ENCODE data around the gene KCNA2. TPM values are rescaled to one million over a fixed set of nuclear protein-coding genes. Genes with fewer than 3 reads are reported as not detected.

Gene KCNA2
- not detected in 2 replicates for polyA plus RNA-seq (2011; rRNA removed)
- polyA minus RNA-seq (2011; rRNA and poly(A)+ RNA removed) = not detected in 2 replicates

GRCh38 chr1:110605901-110606656 is at the start of gene KCNA2:
Gene KCNA2, minus strand, starts transcription at chr1:110606358. Its CDS starts 1,576 bp downstream, at chr1:110604782.
- CTCF ChIA-PET = interaction anchor here (0.9 to 1.2 kb wide), 4 partner anchors 13 to 163 kb away, joined by 3 to 4 read pairs (median 3); no protein-coding TSS in a partner anchor
- TF ChIP-seq CTCF (IDR thresholded peaks at IDR 0.05; ENCODE audit: low read depth, low read length) = no peak
- DNase-seq (ENCODE audit: low read depth, low spot score) = no peak
- H3K4me3 ChIP-seq (ENCODE audit: low read depth, low read length) = no peak within 1 kb of the TSS
- no peaks in the 10 kb centered on the region; the same call in 1 of the 2 replicates for H3K9me3 ChIP-seq (ENCODE audit: control insufficient read depth, insufficient read depth, low read length)
- peaks cover 49% of the 10 kb centered on the region for H3K27me3 ChIP-seq (ENCODE audit: control insufficient read depth, insufficient read depth, low read length)
- H3K27ac ChIP-seq (ENCODE audit: low read depth, low read length) = no peak within 1 kb of the TSS
- POLR2A ChIA-PET = no interaction called here

DNA sequence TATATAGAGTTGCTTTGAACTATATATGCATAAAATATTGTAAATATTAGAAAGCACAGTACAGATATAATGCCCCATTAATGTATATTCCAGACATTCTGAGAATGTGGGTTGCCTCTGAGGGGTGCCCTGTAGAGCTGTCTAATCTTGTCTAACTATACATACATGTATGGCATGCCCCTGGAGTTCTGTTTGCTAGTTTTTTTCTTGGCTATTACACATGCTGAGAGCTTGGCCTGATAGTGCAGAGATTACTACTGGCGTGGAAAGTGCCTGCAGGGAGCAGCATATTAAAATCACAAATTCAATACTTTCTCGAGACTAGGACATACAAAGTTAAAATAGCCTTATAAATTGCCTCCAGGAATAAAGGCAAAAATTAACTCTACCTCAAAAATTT is 44.5 kb upstream of the KCNA2 start:
- no peak for TF ChIP-seq CTCF (IDR thresholded peaks at IDR 0.05; ENCODE audit: low read depth, low read length)

GRCh38 chr1:110648417-110648816 is 42.3 kb upstream of the KCNA2 start:
- TF ChIP-seq CTCF (IDR thresholded peaks at IDR 0.05; ENCODE audit: low read depth, low read length) = no peak
- ChIA-PET CTCF (interaction anchor here (0.9 to 3.2 kb wide), 2 partner anchors 29 to 118 kb away, joined by 4 to 7 read pairs; no protein-coding TSS in a partner anchor), POLR2A (no interaction called here)
- Histone ChIP-seq H3K9me3 (ENCODE audit: control insufficient read depth, insufficient read depth, low read length) (no peaks in the 10 kb centered on the region), H3K27ac (ENCODE audit: low read depth, low read length) (no peak overlapping the region), H3K4me3 (ENCODE audit: low read depth, low read length) (no peak overlapping the region), H3K27me3 (ENCODE audit: control insufficient read depth, insufficient read depth, low read length) (no peaks in the 10 kb centered on the region)
- DNase-seq (ENCODE audit: low read depth, low spot score) = no peak

More for the DNA sequence above, 44.5 kb upstream of the KCNA2 start:
- Histone ChIP-seq H3K27ac (ENCODE audit: low read depth, low read length) (no peak overlapping the region), H3K27me3 (ENCODE audit: control insufficient read depth, insufficient read depth, low read length) (no peaks in the 10 kb centered on the region), H3K9me3 (ENCODE audit: control insufficient read depth, insufficient read depth, low read length) (no peaks in the 10 kb centered on the region), H3K4me3 (ENCODE audit: low read depth, low read length) (no peak overlapping the region)
- ChIA-PET CTCF (no interaction called here), POLR2A (no interaction called here)
- DNase-seq (ENCODE audit: low read depth, low spot score) = no peak

DNA sequence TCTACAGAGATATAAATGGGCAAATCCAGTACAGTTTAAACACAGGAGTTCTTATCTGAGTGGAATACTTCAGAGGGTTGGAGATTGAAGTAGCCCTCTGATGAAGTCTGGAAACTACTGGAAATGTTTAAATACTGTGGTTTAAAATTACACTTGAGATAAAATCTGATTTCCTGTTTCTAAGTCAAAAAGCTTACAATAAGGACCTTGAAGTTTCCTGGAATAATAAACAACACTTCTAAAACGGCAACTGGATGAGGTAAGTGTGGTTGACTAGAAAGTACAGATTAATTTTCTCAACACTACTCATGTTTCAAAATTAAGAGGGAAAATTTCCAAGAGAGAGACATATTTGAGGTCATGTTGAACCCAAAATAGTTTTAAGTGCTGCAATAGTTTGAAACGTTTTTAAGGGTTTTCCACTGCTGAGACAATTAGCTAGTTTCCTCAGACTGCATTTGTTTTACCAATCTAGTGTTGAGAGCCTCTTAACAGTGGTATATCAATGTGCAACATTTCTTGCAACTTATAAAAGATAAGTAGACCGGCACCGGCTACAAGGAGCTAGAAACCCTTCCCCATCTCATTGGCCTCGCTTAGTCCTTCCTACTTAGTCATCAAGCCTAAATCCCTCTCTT is 41.2 kb upstream of the KCNA2 start:
- CTCF ChIA-PET = interaction anchor here (0.9 to 3.2 kb wide), 2 partner anchors 28 to 119 kb away, joined by 4 to 7 read pairs; no protein-coding TSS in a partner anchor
- Histone ChIP-seq H3K9me3 (ENCODE audit: control insufficient read depth, insufficient read depth, low read length) (no peaks in the 10 kb centered on the region), H3K27ac (ENCODE audit: low read depth, low read length) (no peak overlapping the region), H3K27me3 (ENCODE audit: control insufficient read depth, insufficient read depth, low read length) (no peaks in the 10 kb centered on the region), H3K4me3 (ENCODE audit: low read depth, low read length) (no peak overlapping the region)
- POLR2A ChIA-PET = no interaction called here
- DNase-seq (ENCODE audit: low read depth, low spot score) = no peak
- TF ChIP-seq CTCF (IDR thresholded peaks at IDR 0.05; ENCODE audit: low read depth, low read length) = no peak

All from AG04450 (cell line).